GM12891 (cell line): ENCODE measurements around the gene KCNJ5.

Experiments used
- POLR2A ChIP-seq: IDR thresholded peaks from 2 replicates; pipeline ENCODE4 v1.6.1; 2011; ENCODE audit warnings: low read depth, low read length, control low read depth
- POLR2AphosphoS5 ChIP-seq: IDR thresholded peaks from 2 replicates; pipeline ENCODE4 v1.6.1; 2011; ENCODE audit warnings: low read depth, low read length, control low read depth
- POU2F2 ChIP-seq: IDR thresholded peaks from 2 replicates; pipeline ENCODE4 v1.6.1; 2011; ENCODE audit warnings: low read depth, mild to moderate bottlenecking, control low read depth, low read length, moderate library complexity
- TAF1 ChIP-seq: IDR thresholded peaks from 2 replicates; pipeline ENCODE4 v1.6.1; 2011; ENCODE audit warnings: low read depth, low read length, control low read depth

DNA sequence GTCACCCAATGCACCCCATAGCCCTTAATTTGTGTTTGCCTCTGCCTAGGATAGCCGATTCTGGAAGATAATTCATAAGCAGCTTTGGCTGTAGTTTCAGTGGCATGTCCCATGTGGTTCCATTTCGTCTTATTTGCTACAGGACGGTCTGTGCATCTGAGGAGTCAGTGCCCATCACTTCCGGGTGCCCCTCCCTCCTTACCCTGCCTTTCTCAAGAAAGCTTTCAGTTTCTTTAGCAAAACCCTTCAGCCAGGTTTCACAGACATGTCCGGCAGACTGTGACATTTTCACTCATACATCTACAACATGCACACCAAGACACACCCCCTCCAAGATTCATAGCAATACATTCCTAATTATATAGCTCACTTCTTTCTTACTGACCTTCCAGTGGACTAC lies 37.2 kb downstream of the KCNJ5 start:
- no peak for TF ChIP-seq POLR2AphosphoS5
- TF ChIP-seq TAF1: no peak
- no peak for TF ChIP-seq POLR2A
- TF ChIP-seq POU2F2: no peak
